DND-41 (cell line): ENCODE measurements around the gene HIPK1.

Experiments used
- ATAC-seq: fragments of 200-7000 bp; cut with Tn5 transposase; 3 replicates; pipeline ENCODE4 v1.9.1; 2021; ENCODE audit warnings: low read depth; ENCODE audit not compliant: insufficient read depth
- DNase-seq: peaks from one replicate; pipeline ENCODE4 v3.0.0-alpha.2; 2020
- H2AFZ ChIP-seq: 2 replicates; pipeline ENCODE4 v1.6.0; 2012; ENCODE audit warnings: low read depth, low read length
- H3K27ac ChIP-seq: 2 replicates; pipeline ENCODE4 v1.5.1; 2012; ENCODE audit warnings: low read length, inconsistent platforms
- H3K27me3 ChIP-seq: fragments of 200-600 bp; sonication (generic); 2 replicates; pipeline ENCODE4 v1.6.0; 2012; ENCODE audit warnings: low read length, mild to moderate bottlenecking, inconsistent platforms; ENCODE audit not compliant: insufficient read depth, poor library complexity
- H3K36me3 ChIP-seq: 2 replicates; pipeline ENCODE4 v1.5.1; 2012; ENCODE audit warnings: low read length, inconsistent platforms; ENCODE audit not compliant: insufficient read depth
- H3K4me1 ChIP-seq: 2 replicates; pipeline ENCODE4 v1.5.1; 2012; ENCODE audit warnings: mild to moderate bottlenecking, low read length; ENCODE audit not compliant: insufficient read depth
- H3K4me2 ChIP-seq: 2 replicates; pipeline ENCODE4 v1.6.0; 2012; ENCODE audit warnings: mild to moderate bottlenecking, moderate library complexity, low read length, inconsistent platforms; ENCODE audit not compliant: insufficient read depth
- H3K4me3 ChIP-seq, 2 experiments: fragments of 200-600 bp in 1 of 2; shearing (Covaris generic) in 1 of 2; 2 replicates each; pipeline ENCODE4 v1.5.1; 2012 to 2016; ENCODE audit warnings: inconsistent platforms in 2 of 2, low read length in 2 of 2, mild to moderate bottlenecking in 2 of 2, low read depth in 1 of 2, moderate library complexity in 1 of 2
- H3K79me2 ChIP-seq: 2 replicates; pipeline ENCODE4 v1.6.0; 2012; ENCODE audit warnings: low read length, inconsistent platforms; ENCODE audit not compliant: insufficient read depth
- H3K9ac ChIP-seq: 2 replicates; pipeline ENCODE4 v1.6.0; 2012; ENCODE audit warnings: low read depth, mild to moderate bottlenecking, inconsistent platforms, low read length, moderate library complexity
- H3K9me3 ChIP-seq: 2 replicates; pipeline ENCODE4 v1.5.1; 2012; ENCODE audit warnings: low read length, moderate library complexity, mild to moderate bottlenecking, inconsistent platforms; ENCODE audit not compliant: insufficient read depth, severe bottlenecking
- H4K20me1 ChIP-seq: 2 replicates; pipeline ENCODE4 v1.6.0; 2012; ENCODE audit warnings: low read length; ENCODE audit not compliant: insufficient read depth
- CTCF ChIP-seq: IDR thresholded peaks from 2 replicates; pipeline ENCODE4 v1.5.1; 2012; ENCODE audit warnings: borderline replicate concordance, low read length, moderate library complexity, mild to moderate bottlenecking; ENCODE audit not compliant: poor library complexity, severe bottlenecking; ENCODE audit errors: extremely low read depth
- EZH2 ChIP-seq: IDR thresholded peaks from 3 replicates; pipeline ENCODE4 v1.6.1; 2012; ENCODE audit warnings: borderline replicate concordance, low read depth, mild to moderate bottlenecking, moderate library complexity, low read length, inconsistent platforms; ENCODE audit not compliant: severe bottlenecking

The HIPK1 gene

DNA sequence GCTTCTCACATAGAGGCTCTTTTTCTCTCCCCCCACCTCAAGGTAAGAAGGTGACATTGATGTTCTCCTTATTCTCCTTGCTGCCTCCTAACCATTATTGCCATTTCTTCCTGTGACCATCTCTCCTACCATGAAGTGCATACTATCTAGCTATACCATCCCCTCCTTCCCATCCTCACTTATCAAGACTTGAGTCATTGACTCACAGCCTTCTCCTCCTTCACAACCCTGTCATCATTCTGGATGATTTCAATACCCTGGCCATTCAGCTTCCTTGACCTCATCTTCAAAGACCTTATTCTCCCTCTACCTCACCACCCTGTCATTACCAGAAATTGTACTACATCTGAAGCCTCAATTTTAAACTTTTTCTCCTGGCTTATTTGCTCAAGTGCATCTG lies 10.9 kb upstream of the HIPK1 start:
- Histone ChIP-seq H3K4me2 (no peak overlapping the region), H3K27ac (no peak overlapping the region), H3K9me3 (no peaks in the 10 kb centered on the region), H3K9ac (no peak overlapping the region), H3K4me1 (no peaks in the 10 kb centered on the region), H3K27me3 (no peaks in the 10 kb centered on the region), H3K36me3 (peaks cover 12% of the 10 kb centered on the region; the same call in 1 of the 2 replicates), H4K20me1 (peaks cover 8% of the 10 kb centered on the region; the same call in 1 of the 2 replicates), H3K4me3 (no peak overlapping the region), H3K79me2 (no peaks in the 10 kb centered on the region), H2AFZ (no peak overlapping the region)
- DNase-seq (no peak), ATAC-seq (no peak)
- TF ChIP-seq CTCF (no peak), EZH2 (no peak)

DNA sequence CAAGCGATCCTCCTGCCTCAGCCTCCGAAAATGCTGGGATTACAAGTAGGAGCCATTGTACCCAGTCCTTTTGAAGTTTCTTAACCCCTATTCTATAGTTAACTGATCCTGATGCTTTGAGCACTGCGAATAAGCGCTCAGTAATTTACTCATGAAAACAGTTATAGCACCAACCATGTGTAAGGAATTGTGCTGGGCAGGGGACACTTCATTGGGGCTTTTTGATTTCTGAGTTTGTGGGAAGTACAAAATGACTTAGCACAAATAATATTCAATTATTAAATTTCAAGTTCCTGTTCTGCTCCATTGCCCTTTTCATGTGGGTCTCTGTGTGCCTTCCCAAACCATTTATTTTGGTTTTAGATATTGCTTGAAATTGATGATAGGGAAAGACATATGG lies 6.2 kb upstream of the HIPK1 start:
- H3K27ac ChIP-seq = no peak overlapping the region
- no peaks in the 10 kb centered on the region for H3K27me3 ChIP-seq
- no peaks in the 10 kb centered on the region for H4K20me1 ChIP-seq
- H3K4me3 ChIP-seq = no peak overlapping the region
- DNase-seq (no peak), ATAC-seq (no peak)
- no peak overlapping the region for H3K4me2 ChIP-seq
- H3K79me2 ChIP-seq = no peaks in the 10 kb centered on the region
- no peaks in the 10 kb centered on the region for H3K36me3 ChIP-seq
- no peak overlapping the region for H2AFZ ChIP-seq
- H3K4me1 ChIP-seq = peaks cover 3% of the 10 kb centered on the region
- no peak overlapping the region for H3K9ac ChIP-seq
- no peak for TF ChIP-seq CTCF
- no peak for TF ChIP-seq EZH2
- no peaks in the 10 kb centered on the region for H3K9me3 ChIP-seq

DNA sequence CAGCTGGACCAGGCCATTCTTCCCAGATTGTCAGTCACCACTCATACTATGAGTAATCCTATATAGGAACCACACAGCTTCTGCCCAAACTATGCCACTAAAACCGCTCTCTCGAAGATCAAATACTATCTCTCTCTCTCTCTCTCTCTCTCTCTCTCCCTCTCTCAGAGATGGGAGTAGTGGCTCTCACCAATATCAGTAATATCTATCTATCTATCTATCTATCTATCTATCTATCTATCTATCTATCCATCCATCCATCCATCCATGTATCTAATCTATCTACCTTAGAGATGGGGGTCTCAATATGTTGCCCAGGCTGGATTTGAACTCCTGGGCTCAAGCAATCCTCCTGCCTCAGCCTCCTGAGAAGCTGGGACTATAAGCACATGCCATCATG lies 4.7 kb upstream of the HIPK1 start:
- ATAC-seq = no peak
- no peak for DNase-seq
- no peak for TF ChIP-seq EZH2
- TF ChIP-seq CTCF = no peak

More for the DNA sequence above, 4.7 kb upstream of the HIPK1 start:
- H3K9me3 ChIP-seq = no peaks in the 10 kb centered on the region
- H4K20me1 ChIP-seq = no peaks in the 10 kb centered on the region
- H3K4me2 ChIP-seq = no peak overlapping the region
- peaks cover 12% of the 10 kb centered on the region for H3K4me1 ChIP-seq
- no peaks in the 10 kb centered on the region for H3K36me3 ChIP-seq
- no peak overlapping the region for H2AFZ ChIP-seq
- H3K4me3 ChIP-seq = no peak overlapping the region
- no peak overlapping the region for H3K27ac ChIP-seq
- H3K9ac ChIP-seq = no peak overlapping the region
- peaks cover 10% of the 10 kb centered on the region for H3K79me2 ChIP-seq
- H3K27me3 ChIP-seq = no peaks in the 10 kb centered on the region
